Activated naive CD4-positive, alpha-beta T cell treated with anti-CD3 and anti-CD28 coated beads for 36 hours (primary cell): ENCODE results near the gene EOGT. TPM values are rescaled to one million over a fixed set of nuclear protein-coding genes. Genes with fewer than 3 reads are reported as not detected.
A peak's percentile ranks its signal among the peaks of the same experiment; 100 is the strongest.

Experiments
- CTCF ChIA-PET: fragments of 350-600 bp; sonication (Branson Sonifier 250); formaldehyde crosslinking; loops from one replicate; lab custom pipeline; 2021; ENCODE audit warnings: antibody characterized with exemption; lab: Charles Lee
- DNase-seq: peaks from one replicate; pipeline ENCODE4 v3.0.0-alpha.2; 2020
- H3K27ac Mint-ChIP-seq: one replicate; pipeline ENCODE4 v1.8.0; 2021; ENCODE audit warnings: mild to moderate bottlenecking, mixed read lengths
- H3K27me3 Mint-ChIP-seq: one replicate; pipeline ENCODE4 v1.8.0; 2021; ENCODE audit warnings: low read depth, mixed read lengths
- H3K36me3 Mint-ChIP-seq: one replicate; pipeline ENCODE4 v1.8.0; 2021; ENCODE audit warnings: low read depth, mixed read lengths
- H3K4me1 Mint-ChIP-seq: one replicate; pipeline ENCODE4 v1.8.0; 2021; ENCODE audit warnings: low read depth, mixed read lengths
- H3K4me3 Mint-ChIP-seq: one replicate; pipeline ENCODE4 v1.8.0; 2021; ENCODE audit warnings: mild to moderate bottlenecking, moderate library complexity, mixed read lengths
- H3K9me3 Mint-ChIP-seq: one replicate; pipeline ENCODE4 v1.8.0; 2021; ENCODE audit warnings: mixed read lengths
- intact Hi-C: fragments of 100-400 bp; cut with micrococcal nuclease; formaldehyde crosslinking; loops from one replicate; pipeline ENCODE4 v1.15.1; 2023
- microRNA-seq: library from miRNA; unstranded; fragments of <30 nt; microRNA quantifications from one replicate; pipeline ENCODE4 v1.2.0, GENCODE V29; 2022; ENCODE audit warnings: borderline microRNAs expressed, borderline replicate concordance
- total RNA-seq, 2 experiments: library from RNA; stranded (reverse); gene quantifications; one replicate each; pipeline ENCODE4 v1.2.3, GENCODE V29; 2021

The EOGT gene
- total RNA-seq, 2 experiments from 2014 or later, result 4.8 TPM

GRCh38 chr3:68943753-68944500 is 69.6 kb downstream of the EOGT start:
- Mint-ChIP-seq H3K36me3 (no peaks in the 10 kb centered on the region), H3K9me3 (no peaks in the 10 kb centered on the region), H3K4me3 (no peak overlapping the region), H3K27ac (no peak overlapping the region), H3K4me1 (no peaks in the 10 kb centered on the region), H3K27me3 (peaks cover 13% of the 10 kb centered on the region)
- CTCF ChIA-PET, result no interaction called here
- DNase-seq, result no peak
- intact Hi-C loops, result no loop called here

- CTCF ChIA-PET, result interaction anchor here (0.6 kb wide), 1 partner anchor 690 kb away, joined by 4 read pairs; no protein-coding TSS in a partner anchor
- no peak overlapping the region for H3K4me3 Mint-ChIP-seq
- H3K27me3 Mint-ChIP-seq, result peaks cover 24% of the 10 kb centered on the region
- intact Hi-C loops, result no loop called here
- no peaks in the 10 kb centered on the region for H3K9me3 Mint-ChIP-seq
- no peak for DNase-seq
- H3K27ac Mint-ChIP-seq, result no peak overlapping the region
- H3K4me1 Mint-ChIP-seq, result no peaks in the 10 kb centered on the region
- H3K36me3 Mint-ChIP-seq, result no peaks in the 10 kb centered on the region
These were observed 72.4 kb downstream of the EOGT start for GRCh38 chr3:68941055-68941454.

- DNase-seq, result no peak
- Mint-ChIP-seq H3K27ac (no peak overlapping the region), H3K9me3 (no peaks in the 10 kb centered on the region), H3K36me3 (no peaks in the 10 kb centered on the region), H3K27me3 (peaks cover 47% of the 10 kb centered on the region), H3K4me3 (no peak overlapping the region), H3K4me1 (peaks cover 2% of the 10 kb centered on the region)
- intact Hi-C loops, result no loop called here
- CTCF ChIA-PET, result no interaction called here
These were observed 76.6 kb downstream of the EOGT start for GRCh38 chr3:68936856-68937255.

GRCh38 chr3:68935778-68936177 is 77.7 kb downstream of the EOGT start:
- H3K4me3 Mint-ChIP-seq, result no peak overlapping the region
- DNase-seq, result no peak
- no peaks in the 10 kb centered on the region for H3K9me3 Mint-ChIP-seq
- H3K4me1 Mint-ChIP-seq, result peaks cover 9% of the 10 kb centered on the region
- H3K27me3 Mint-ChIP-seq, result peaks cover 47% of the 10 kb centered on the region
- CTCF ChIA-PET, result no interaction called here
- H3K27ac Mint-ChIP-seq, result no peak overlapping the region
- H3K36me3 Mint-ChIP-seq, result no peaks in the 10 kb centered on the region
- intact Hi-C loops, result no loop called here

GRCh38 chr3:68931406-68932149 is 81.9 kb downstream of the EOGT start:
- no peaks in the 10 kb centered on the region for H3K36me3 Mint-ChIP-seq
- H3K9me3 Mint-ChIP-seq, result no peaks in the 10 kb centered on the region
- H3K27ac Mint-ChIP-seq, result no peak overlapping the region
- CTCF ChIA-PET, result interaction anchor here (0.6 kb wide), 1 partner anchor 762 kb away, joined by 3 read pairs; no protein-coding TSS in a partner anchor
- peak overlapping the region; percentile 57 for H3K4me3 Mint-ChIP-seq
- H3K27me3 Mint-ChIP-seq, result peaks cover 61% of the 10 kb centered on the region
- H3K4me1 Mint-ChIP-seq, result peaks cover 9% of the 10 kb centered on the region
- intact Hi-C loops, result no loop called here
- no peak for DNase-seq

Small RNAs within 50 kb of the gene (microRNA-seq; reads per million reads assigned to microRNA genes)
- gene MIR3136, result 3.8 reads per million

Other genes with a start within 250 kb of the EOGT start
- not detected for gene TAFA4, start 81.1 kb downstream of the EOGT start, total RNA-seq
- gene TMF1, start 38.6 kb upstream of the EOGT start, total RNA-seq, result 10 to 100 TPM; 23.3 to 25.2 TPM
- gene UBA3, start 66.7 kb upstream of the EOGT start, total RNA-seq, result 10 to 100 TPM; 65.7 to 66.0 TPM
- gene ARL6IP5, start 71.3 kb upstream of the EOGT start, total RNA-seq, result 10 to 100 TPM; 66.4 to 71.5 TPM
- gene LMOD3, start 108.9 kb upstream of the EOGT start, total RNA-seq, result not detected